Measurements from ENCODE around the gene PRKCH.

DNA sequence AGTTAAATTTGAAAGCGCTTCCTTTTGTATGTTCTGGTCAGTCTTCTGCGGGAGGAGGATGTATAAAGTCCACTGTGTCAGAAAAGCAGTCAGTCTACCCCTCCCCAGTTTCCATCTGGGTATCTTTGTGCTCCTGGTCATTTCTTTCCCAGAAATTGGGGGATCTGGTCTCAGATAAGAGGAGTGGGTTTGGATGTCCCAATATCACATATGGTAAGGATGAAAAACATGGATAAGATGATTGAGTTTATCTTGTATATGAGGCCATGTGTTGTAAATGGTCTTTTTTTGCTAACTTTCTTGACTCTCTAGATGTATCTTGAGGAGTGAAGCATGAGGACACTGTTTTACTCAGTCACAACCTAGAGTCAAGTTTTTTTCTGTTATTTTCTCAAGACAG lies 187.1 kb downstream of the PRKCH start:
- TF ChIP-seq, protein P1, sequence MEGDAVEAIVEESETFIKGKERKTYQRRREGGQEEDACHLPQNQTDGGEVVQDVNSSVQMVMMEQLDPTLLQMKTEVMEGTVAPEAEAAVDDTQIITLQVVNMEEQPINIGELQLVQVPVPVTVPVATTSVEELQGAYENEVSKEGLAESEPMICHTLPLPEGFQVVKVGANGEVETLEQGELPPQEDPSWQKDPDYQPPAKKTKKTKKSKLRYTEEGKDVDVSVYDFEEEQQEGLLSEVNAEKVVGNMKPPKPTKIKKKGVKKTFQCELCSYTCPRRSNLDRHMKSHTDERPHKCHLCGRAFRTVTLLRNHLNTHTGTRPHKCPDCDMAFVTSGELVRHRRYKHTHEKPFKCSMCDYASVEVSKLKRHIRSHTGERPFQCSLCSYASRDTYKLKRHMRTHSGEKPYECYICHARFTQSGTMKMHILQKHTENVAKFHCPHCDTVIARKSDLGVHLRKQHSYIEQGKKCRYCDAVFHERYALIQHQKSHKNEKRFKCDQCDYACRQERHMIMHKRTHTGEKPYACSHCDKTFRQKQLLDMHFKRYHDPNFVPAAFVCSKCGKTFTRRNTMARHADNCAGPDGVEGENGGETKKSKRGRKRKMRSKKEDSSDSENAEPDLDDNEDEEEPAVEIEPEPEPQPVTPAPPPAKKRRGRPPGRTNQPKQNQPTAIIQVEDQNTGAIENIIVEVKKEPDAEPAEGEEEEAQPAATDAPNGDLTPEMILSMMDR (IDR thresholded peaks at IDR 0.05; ENCODE audit: low read depth, low read length), result no peak
- no peak for TF ChIP-seq MAX (IDR thresholded peaks at IDR 0.05; ENCODE audit: low read depth, low read length)

All from NB4 (cell line).